Measurements from ENCODE around the gene KCNT1. TPM values are rescaled to one million over a fixed set of nuclear protein-coding genes. Genes with fewer than 3 reads are reported as not detected.

The KCNT1 gene
- total and polyA plus RNA-seq, 10 of the 15 experiments (the other 5 are each of a cell fraction or from before 2014, with no cell fraction given) = not detected

- no peaks in the 10 kb centered on the region for H3K4me1 ChIP-seq (ENCODE audit: control insufficient read depth, insufficient read depth, low read length)
- in situ Hi-C loops (cut with MboI) = no loop called here
- H3K9me3 ChIP-seq (replicated peaks; ENCODE audit: control insufficient read depth, insufficient read depth, low read length) = no peaks in the 10 kb centered on the region; the same call in 2 of the 3 replicates
- H3K4me2 ChIP-seq (ENCODE audit: control insufficient read depth, insufficient read depth) = no peak overlapping the region
- ChIA-PET CTCF (no interaction called here), POLR2A (no interaction called here), RAD21 (ENCODE audit: unreplicated experiment) (no interaction called here), SMC1A (ENCODE audit: uncharacterized antibody, unreplicated experiment) (no interaction called here)
- H2AFZ ChIP-seq (ENCODE audit: control insufficient read depth, low read depth, low read length) = no peak overlapping the region
- no peak overlapping the region for H3K4me3 ChIP-seq
- H3K9ac ChIP-seq (ENCODE audit: control insufficient read depth, insufficient read depth, low read length) = no peak overlapping the region
- no peaks in the 10 kb centered on the region for H3K36me3 ChIP-seq (ENCODE audit: control insufficient read depth in 2 of 2, insufficient read depth in 2 of 2, low read length in 1 of 2)
- H3K79me2 ChIP-seq (ENCODE audit: control insufficient read depth, insufficient read depth, low read length) = no peaks in the 10 kb centered on the region
- ATAC-seq (no peak), FAIRE-seq (no peak), DNase-seq (ENCODE audit: low read depth, low spot score) (no peak)
- H3K27me3 ChIP-seq (replicated peaks in 1 of 2; ENCODE audit: control insufficient read depth in 2 of 2, insufficient read depth in 2 of 2, low read length in 1 of 2) = no peaks in the 10 kb centered on the region
- BruUV-seq (replicated peaks) = no TSS peak
- H4K20me1 ChIP-seq (ENCODE audit: control insufficient read depth, insufficient read depth) = no peaks in the 10 kb centered on the region
- intact Hi-C loops (cut with micrococcal nuclease; ENCODE audit: unreplicated experiment) = no loop called here
- WGBS (ENCODE audit: insufficient coverage, insufficient replicate concordance, low lambda C conversion rate, missing lambda C conversion rate) = 49% methylated on average over 13 of the region's 13 CpGs
- H3K27ac ChIP-seq (ENCODE audit: control insufficient read depth, insufficient read depth) = no peak overlapping the region
- TF ChIP-seq ZNF592 (IDR thresholded peaks at IDR 0.05) (no peak), E2F8 (IDR thresholded peaks at IDR 0.05; ENCODE audit: low read depth, partially characterized antibody) (no peak), IRF3 (IDR thresholded peaks at IDR 0.05) (no peak), ZNF217 (IDR thresholded peaks at IDR 0.05) (no peak), CUX1 (IDR thresholded peaks at IDR 0.05; ENCODE audit: insufficient replicate concordance, low read depth, low read length) (no peak), BCLAF1 (IDR thresholded peaks at IDR 0.05) (no peak), HDAC6 (IDR thresholded peaks at IDR 0.05; ENCODE audit: unreplicated experiment) (no peak)
These were observed 63.4 kb downstream of the KCNT1 start for GRCh38 chr9:135765416-135765815.

All from GM12878 (cell line).